ENCODE results near the gene LPXN.

GRCh38 chr11:58576887-58577471 is 1.3 kb upstream of the LPXN start:
- TF ChIP-seq CTCF (conservative IDR thresholded peaks at IDR 0.05; ENCODE audit: low read length) (peak; percentile 69), EZH2phosphoT487 (IDR thresholded peaks at IDR 0.05; ENCODE audit: borderline replicate concordance) (no peak)
